ENCODE measurements around the gene DUS2.

The DUS2 gene

DNA sequence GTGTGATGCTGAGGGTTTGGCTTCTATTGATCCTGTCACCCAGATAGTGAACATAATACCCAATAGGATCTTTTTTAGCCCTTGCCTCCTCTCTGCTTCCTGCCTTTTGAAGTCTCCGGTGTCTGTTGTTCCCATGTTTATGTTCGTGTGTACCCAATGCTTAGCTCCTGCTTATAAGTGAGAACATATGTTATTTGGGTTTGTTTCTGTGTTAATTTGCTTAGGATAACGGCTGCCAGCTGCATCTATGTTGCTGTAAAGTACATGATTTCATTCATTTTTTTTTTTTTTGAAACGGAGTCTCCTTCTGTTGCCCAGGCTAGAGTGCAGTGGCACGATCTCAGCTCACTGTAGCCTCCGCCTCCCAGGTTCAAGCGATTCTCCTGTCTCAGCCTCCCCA lies 23.0 kb downstream of the DUS2 start:
- no peak for DNase-seq (ENCODE audit: low read depth in 2 of 2)

DNA sequence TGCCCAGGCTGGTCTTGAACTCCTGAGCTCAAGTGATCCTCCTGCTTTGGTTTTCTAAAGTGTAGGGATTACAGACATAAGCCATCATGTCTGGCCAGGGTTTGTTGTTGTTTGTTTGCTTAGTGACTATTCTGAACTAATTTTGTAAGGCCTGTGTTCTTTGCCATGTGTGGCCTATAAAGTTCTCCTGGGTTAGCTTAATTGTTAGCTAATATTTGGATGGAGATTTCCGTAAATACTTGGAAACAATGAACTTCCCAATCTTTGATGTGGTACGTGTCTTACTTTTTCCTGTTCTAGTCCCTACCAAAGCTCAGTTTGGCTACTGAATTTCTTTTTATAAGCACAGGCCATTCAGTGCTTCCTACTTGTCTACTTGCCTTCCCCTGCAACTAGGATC lies 24.9 kb downstream of the DUS2 start:
- no peak for DNase-seq (ENCODE audit: low read depth in 2 of 2)

DNA sequence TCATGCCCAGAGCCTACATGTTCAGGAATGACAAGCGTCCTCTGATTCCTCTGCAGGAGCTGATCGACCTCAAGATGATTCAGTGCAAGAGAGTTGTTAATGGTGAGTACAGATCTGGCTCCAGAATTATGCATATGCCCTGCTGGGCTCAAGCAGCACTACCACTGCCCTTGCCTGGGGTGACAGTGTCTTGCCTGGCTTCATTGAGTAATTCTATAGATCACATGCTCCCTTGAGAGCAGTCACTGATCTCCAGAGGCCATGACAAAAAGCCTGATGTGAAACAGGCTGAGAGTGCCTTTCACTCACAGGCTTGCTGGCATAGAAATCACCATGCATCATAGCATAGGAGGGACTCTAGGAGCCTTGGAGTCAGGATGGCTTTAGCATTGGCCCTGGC lies 26.4 kb downstream of the DUS2 start:
- DNase-seq (ENCODE audit: low read depth in 2 of 2), result no peak

DNA sequence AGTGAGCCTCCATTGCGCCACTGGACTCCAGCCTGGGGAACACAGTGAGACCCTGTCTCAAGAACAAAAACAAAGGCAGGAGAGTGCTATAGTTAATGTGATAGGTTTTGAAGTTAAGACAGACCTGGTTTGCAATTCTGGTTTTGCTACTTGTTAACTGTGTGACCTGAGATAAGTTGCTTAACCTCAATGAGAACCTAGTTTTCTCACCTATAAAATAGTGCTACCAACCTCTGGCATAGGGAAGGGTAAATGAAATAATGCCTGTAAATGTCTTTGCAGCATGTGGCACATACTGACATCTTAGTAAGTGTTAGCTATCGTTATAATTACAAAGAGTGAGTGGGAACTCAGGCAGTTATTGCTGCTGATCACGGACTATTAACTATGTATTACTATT lies 32.3 kb downstream of the DUS2 start:
- DNase-seq (ENCODE audit: low read depth in 2 of 2), result no peak

DNA sequence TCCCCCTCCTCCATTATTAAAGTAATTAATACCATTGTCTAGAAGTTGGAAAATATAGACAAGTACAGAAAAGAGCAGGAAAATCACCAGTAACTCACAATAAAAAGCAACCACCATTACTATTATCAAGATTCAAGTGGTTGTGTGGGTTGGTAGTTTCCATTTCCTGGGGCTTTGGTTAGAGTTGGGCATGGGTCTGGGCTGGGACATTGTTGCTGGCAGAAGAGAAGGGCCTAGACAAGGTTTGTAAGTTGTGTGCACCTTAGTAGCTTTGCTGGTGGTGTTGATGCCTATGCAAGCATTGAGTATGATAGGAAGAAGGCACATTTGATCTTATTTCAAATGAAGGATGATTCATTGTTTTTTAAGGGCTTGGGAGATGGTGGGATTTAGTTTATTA lies 36.7 kb downstream of the DUS2 start:
- DNase-seq (ENCODE audit: low read depth in 2 of 2), result no peak

DNA sequence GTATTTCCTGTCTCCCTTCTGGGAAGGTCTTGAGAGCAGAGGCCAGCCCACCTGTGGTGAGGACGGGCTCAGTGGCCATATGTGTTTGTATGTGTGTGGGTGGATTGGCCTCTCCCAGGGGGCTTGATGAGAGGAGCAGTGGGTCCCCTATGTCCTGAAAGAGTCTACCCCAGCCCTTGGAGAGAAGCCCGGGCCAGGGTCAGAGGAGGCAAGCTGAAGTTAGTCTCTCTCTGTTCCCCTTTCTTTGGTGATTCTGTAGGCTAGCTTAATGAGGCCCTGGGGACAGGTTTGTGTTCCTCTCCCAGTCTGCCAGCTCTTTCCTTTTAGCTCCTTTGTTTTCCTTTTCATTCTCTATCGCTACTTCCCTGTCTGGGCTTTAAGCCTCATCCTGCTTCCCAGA lies 38.3 kb downstream of the DUS2 start:
- DNase-seq (ENCODE audit: low read depth in 2 of 2), result no peak

DNA sequence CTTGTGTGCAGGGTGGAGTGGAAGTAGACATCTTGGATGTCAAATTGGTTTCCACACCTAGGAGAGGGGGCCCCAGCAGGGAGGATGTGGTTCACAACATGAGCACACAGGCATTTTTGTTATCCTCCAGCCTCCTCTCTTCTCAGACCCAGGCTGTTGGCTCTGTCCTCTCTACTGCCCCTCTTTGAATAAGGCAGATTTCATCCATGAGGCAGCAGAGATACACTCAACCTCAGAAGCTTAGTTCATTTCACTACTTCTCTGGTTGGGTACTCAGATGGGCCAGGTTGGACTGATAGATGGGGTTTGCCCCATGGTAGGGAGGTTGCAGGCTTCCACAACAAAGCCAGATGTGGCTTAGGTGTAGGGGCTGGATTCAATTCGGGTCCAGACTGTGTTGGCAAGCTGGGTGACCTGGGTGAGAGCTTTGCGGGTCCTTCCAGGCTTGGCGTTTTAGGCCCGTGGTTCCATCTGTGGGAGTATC lies 39.9 kb downstream of the DUS2 start:
- DNase-seq (ENCODE audit: low read depth in 2 of 2), result no peak

DNA sequence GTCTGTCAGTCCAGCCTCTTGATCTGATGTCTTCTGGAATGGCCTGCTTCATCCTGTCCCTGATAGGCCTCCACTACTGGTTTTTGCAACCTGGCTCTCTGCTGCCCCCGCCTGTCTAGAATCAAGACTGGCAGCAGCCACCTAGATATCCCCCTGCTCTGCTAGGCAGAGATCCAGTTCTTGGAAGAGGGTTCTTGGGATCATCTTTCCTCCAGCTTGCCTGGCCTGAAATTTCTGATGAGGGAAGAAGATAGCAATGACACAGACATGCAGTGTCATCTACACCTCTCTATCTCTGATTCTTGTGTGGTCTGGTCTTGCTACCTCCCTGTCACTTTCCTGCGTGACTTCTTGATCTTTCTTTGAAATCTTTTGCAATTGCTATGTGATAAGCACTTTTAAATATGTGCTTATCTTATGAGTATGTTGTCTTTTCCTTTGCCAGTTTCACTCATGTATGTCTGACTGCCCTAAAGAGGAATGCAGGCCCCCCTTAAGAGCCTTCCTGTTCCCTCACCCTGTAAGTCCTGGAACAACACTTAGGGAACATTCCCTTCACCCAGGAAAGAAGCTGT lies 41.8 kb downstream of the DUS2 start:
- peak; percentile 44 to 53 for DNase-seq (ENCODE audit: low read depth in 2 of 2)

- DNase-seq (ENCODE audit: low read depth in 2 of 2), result no peak
Measured at GRCh38 chr16:68065716-68066305, 42.7 kb downstream of the DUS2 start.

- no peak for DNase-seq (ENCODE audit: low read depth in 2 of 2)
Measured at GRCh38 chr16:68066763-68067162, 43.7 kb downstream of the DUS2 start.

DNA sequence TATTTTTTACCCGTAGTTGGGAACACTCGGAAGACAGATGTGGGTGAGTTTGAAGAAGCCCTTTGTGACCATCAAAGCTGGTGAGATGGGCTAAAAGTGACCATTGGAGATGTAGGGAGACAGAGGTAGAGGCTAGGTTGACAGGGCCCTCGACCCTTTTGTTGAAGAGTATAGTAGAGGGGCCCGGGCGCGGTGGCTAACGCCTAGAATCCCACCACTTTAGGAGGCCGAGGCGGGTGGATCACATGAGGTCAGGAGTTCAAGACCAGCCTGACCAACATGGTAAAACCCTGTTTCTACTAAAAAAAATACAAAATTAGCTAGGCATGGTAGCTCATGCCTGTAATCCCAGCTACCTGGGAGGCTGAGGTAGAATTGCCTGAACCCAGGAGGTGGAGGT lies 45.8 kb downstream of the DUS2 start:
- no peak for DNase-seq (ENCODE audit: low read depth in 2 of 2)

GRCh38 chr16:68069511-68070248 lies 46.6 kb downstream of the DUS2 start:
- no peak for DNase-seq (ENCODE audit: low read depth in 2 of 2)

- no peak for DNase-seq (ENCODE audit: low read depth in 2 of 2)
Measured at GRCh38 chr16:68070249-68070730, 47.2 kb downstream of the DUS2 start.

DNA sequence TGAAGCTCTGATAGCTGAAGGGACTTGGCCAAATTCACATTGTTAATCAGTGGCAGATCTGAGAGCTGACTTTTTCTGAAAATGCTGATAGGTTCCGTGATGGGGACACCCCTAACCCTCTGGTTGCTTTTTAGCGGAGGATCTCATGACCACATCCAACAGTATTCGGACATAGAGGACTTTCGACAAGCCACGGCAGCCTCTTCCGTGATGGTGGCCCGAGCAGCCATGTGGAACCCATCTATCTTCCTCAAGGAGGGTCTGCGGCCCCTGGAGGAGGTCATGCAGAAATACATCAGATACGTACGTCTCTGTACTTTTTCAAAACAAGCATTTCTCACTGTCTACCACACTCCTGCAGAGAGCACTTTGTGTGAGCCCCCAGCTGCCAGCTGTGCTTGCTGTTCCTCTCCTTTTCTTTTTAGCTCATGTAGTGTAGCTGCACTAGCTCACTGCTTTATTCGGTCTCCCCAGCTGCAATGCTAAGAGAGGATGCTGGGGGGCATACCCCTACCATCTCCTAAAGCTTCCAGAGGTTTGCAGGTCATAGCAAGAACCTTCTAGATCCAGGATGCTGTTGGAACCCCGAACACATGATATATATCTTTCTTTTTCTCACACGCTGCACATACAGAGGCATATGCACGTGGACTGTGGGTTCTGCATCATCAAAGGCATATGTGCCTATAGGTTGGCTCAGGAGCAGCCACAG lies 47.9 kb downstream of the DUS2 start:
- DNase-seq (ENCODE audit: low read depth in 2 of 2), result no peak

DNA sequence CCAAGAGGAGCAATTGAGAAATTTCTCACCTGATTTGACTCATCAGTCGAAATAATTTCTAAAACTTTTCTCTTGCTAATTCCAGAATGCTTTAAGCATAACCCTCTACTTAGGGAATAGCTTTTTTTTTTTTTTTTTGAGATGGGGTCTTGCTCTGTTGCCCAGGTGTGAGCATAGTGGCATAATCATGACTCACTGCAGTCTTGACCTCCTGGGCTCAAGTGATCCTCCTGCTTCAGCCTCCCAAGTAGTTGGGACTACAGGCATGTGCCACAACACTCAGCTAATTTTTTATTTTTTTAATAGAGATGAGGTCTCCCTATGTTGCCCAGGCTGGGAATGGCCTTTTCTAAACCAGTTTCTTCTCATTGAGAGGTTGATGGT lies 48.4 kb downstream of the DUS2 start:
- no peak for DNase-seq (ENCODE audit: low read depth in 2 of 2)

DNA sequence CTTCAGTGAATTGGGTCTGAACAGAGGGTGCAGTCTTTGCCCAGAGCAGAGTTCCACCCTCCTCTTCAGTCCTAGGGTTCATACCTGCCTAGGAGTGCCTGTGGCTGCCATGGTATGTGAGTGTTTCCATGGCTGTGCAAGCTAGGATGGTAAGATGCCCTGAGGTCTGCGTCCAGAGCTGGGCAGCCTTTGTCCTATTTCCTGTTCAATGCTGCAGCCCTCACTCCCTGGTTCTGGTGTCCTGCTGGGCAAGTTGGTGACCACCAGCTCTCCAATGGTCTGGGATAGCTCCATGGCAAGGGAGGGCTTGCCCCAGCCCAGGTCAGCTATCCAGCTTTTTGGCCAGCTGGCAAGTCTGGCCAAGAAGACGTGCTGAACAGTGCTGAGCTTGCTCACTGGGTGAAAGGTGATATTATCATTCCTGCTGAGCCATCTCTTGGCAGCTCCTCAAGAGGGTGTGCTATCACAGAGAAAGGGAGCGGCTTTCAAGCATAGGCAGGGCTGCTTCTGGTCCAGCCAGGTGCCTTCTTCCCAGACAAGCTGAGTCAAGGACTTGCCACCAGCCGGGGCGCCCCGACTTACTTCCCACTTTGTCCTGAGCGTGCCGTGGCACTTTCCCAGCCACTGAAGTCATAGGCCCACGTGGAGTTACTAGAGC lies 49.1 kb downstream of the DUS2 start:
- DNase-seq (ENCODE audit: low read depth in 2 of 2), result no peak

GRCh38 chr16:68073902-68074760 lies 51.0 kb downstream of the DUS2 start:
- DNase-seq (ENCODE audit: low read depth in 2 of 2), result no peak

GRCh38 chr16:68074850-68075555 lies 51.9 kb downstream of the DUS2 start:
- peak; percentile 36 to 45 for DNase-seq (ENCODE audit: low read depth in 2 of 2)

- DNase-seq (ENCODE audit: low read depth in 2 of 2), result no peak
Measured at GRCh38 chr16:68075980-68076379, 52.9 kb downstream of the DUS2 start.

- no peak for DNase-seq (ENCODE audit: low read depth in 2 of 2)
Measured at GRCh38 chr16:68076560-68076959, 53.5 kb downstream of the DUS2 start.

Measured in stimulated activated CD8-positive, alpha-beta memory T cell treated with anti-CD3 and anti-CD28 coated beads, Interleukin-2, amount 100 ng/mL, for 1 hour (primary cell).